ENCODE results near the gene TBX3. TPM values are rescaled to one million over a fixed set of nuclear protein-coding genes. Genes with fewer than 3 reads are reported as not detected.

The TBX3 gene
- total RNA-seq, 1 donor from 2014 or later, result 2.0 TPM

GRCh38 chr12:114670291-114670980, 13.5 kb downstream of the TBX3 start:
- H3K4me1 Mint-ChIP-seq (ENCODE audit: low read depth, unreplicated experiment), result peaks cover 5% of the 10 kb centered on the region
- no peak for DNase-seq (ENCODE audit: low read depth)
- peaks cover 83% of the 10 kb centered on the region for H3K27me3 Mint-ChIP-seq (ENCODE audit: low read depth, unreplicated experiment)
- H3K4me3 Mint-ChIP-seq (ENCODE audit: unreplicated experiment), result no peak overlapping the region
- Histone ChIP-seq H4K20me1 (ENCODE audit: insufficient read depth, low read length) (peaks cover 9% of the 10 kb centered on the region), H3K27ac (ENCODE audit: low read depth, low read length) (peak overlapping the region; percentile 59), H3K4me2 (ENCODE audit: low read length) (peak overlapping the region; percentile 94), H3K4me3 (ENCODE audit: insufficient read depth, low read depth, low read length) (no peak overlapping the region), H3K36me3 (ENCODE audit: insufficient read depth, low read length) (peaks cover 4% of the 10 kb centered on the region), H3K4me1 (ENCODE audit: insufficient read depth, low read length) (peaks cover 40% of the 10 kb centered on the region), H3K9ac (ENCODE audit: low read length) (peak overlapping the region; percentile 72), H3K27me3 (ENCODE audit: insufficient read depth, low read length) (peaks cover 18% of the 10 kb centered on the region), H3K9me3 (ENCODE audit: insufficient read depth, low read depth, low read length) (no peaks in the 10 kb centered on the region), H3K79me2 (ENCODE audit: insufficient read depth, low read length) (peaks cover 43% of the 10 kb centered on the region), H2AFZ (ENCODE audit: low read depth, low read length) (no peak overlapping the region)
- H3K9me3 Mint-ChIP-seq (ENCODE audit: unreplicated experiment), result peaks cover 15% of the 10 kb centered on the region
- TF ChIP-seq CTCF (IDR thresholded peaks at IDR 0.05; ENCODE audit: insufficient read depth, low read depth, low read length), result no peak
- TF ChIP-seq EZH2 (IDR thresholded peaks at IDR 0.05; ENCODE audit: insufficient read depth, low read length), result no peak
- no peak overlapping the region for H3K27ac Mint-ChIP-seq (ENCODE audit: unreplicated experiment)
- peaks cover 2% of the 10 kb centered on the region for H3K36me3 Mint-ChIP-seq (ENCODE audit: low read depth, unreplicated experiment)
- no peak for FAIRE-seq

GRCh38 chr12:114669401-114670290, 14.3 kb downstream of the TBX3 start:
- H3K4me2 ChIP-seq (ENCODE audit: low read length), result peak overlapping the region; percentile 94
- peaks cover 35% of the 10 kb centered on the region for H3K79me2 ChIP-seq (ENCODE audit: insufficient read depth, low read length)
- no peaks in the 10 kb centered on the region for H3K9me3 ChIP-seq (ENCODE audit: insufficient read depth, low read depth, low read length)
- Mint-ChIP-seq H3K27ac (ENCODE audit: unreplicated experiment) (no peak overlapping the region), H3K4me3 (ENCODE audit: unreplicated experiment) (no peak overlapping the region), H3K27me3 (ENCODE audit: low read depth, unreplicated experiment) (peaks cover 80% of the 10 kb centered on the region), H3K4me1 (ENCODE audit: low read depth, unreplicated experiment) (peaks cover 5% of the 10 kb centered on the region), H3K36me3 (ENCODE audit: low read depth, unreplicated experiment) (peaks cover 2% of the 10 kb centered on the region), H3K9me3 (ENCODE audit: unreplicated experiment) (peaks cover 15% of the 10 kb centered on the region)
- no peaks in the 10 kb centered on the region for H3K36me3 ChIP-seq (ENCODE audit: insufficient read depth, low read length)
- peak overlapping the region; percentile 59 for H3K27ac ChIP-seq (ENCODE audit: low read depth, low read length)
- peak overlapping the region; percentile 72 for H3K9ac ChIP-seq (ENCODE audit: low read length)
- no peak for FAIRE-seq
- TF ChIP-seq EZH2 (IDR thresholded peaks at IDR 0.05; ENCODE audit: insufficient read depth, low read length) (peak; percentile 31), CTCF (IDR thresholded peaks at IDR 0.05; ENCODE audit: insufficient read depth, low read depth, low read length) (no peak)
- peaks cover 41% of the 10 kb centered on the region for H3K4me1 ChIP-seq (ENCODE audit: insufficient read depth, low read length)
- DNase-seq (ENCODE audit: low read depth), result no peak
- H2AFZ ChIP-seq (ENCODE audit: low read depth, low read length), result no peak overlapping the region
- H3K4me3 ChIP-seq (ENCODE audit: insufficient read depth, low read depth, low read length), result peak overlapping the region; percentile 40
- H4K20me1 ChIP-seq (ENCODE audit: insufficient read depth, low read length), result peaks cover 9% of the 10 kb centered on the region
- peaks cover 20% of the 10 kb centered on the region for H3K27me3 ChIP-seq (ENCODE audit: insufficient read depth, low read length)
